GM21390 (cell line): Measurements from ENCODE around the gene PEMT.

Experiments
- ATAC-seq: cut with Tn5 transposase; IDR thresholded peaks from one replicate; pipeline ENCODE4 v1.9.1; 2021; ENCODE audit not compliant: unreplicated experiment

PEMT gene

GRCh38 chr17:17515934-17516930, 75.3 kb downstream of the PEMT start:
- no peak for ATAC-seq

GRCh38 chr17:17514993-17515933, 76.2 kb downstream of the PEMT start:
- ATAC-seq = no peak

- no peak for ATAC-seq
Observed at GRCh38 chr17:17514361-17514992, 77.0 kb downstream of the PEMT start.

GRCh38 chr17:17513626-17514025, 77.9 kb downstream of the PEMT start:
- ATAC-seq = no peak

DNA sequence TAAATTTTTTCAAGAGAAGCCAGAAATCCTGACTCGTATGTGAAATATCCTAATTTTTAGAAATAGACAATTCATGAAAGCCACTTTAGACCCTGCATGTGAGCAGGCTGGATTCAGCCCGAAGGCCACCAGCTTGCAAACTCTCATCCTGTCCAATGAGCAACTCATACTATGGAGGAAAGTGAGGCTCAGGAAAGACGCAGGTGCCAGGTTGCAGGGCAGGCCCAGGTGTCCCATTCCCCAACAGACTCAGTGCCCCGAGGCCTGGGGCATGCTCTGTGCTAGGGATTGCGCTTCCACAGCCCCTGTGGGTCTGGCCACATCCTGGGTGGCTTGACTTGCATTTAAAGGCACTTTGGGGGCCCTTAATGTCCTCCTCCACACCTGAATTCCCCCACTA, 78.6 kb downstream of the PEMT start:
- ATAC-seq = no peak

DNA sequence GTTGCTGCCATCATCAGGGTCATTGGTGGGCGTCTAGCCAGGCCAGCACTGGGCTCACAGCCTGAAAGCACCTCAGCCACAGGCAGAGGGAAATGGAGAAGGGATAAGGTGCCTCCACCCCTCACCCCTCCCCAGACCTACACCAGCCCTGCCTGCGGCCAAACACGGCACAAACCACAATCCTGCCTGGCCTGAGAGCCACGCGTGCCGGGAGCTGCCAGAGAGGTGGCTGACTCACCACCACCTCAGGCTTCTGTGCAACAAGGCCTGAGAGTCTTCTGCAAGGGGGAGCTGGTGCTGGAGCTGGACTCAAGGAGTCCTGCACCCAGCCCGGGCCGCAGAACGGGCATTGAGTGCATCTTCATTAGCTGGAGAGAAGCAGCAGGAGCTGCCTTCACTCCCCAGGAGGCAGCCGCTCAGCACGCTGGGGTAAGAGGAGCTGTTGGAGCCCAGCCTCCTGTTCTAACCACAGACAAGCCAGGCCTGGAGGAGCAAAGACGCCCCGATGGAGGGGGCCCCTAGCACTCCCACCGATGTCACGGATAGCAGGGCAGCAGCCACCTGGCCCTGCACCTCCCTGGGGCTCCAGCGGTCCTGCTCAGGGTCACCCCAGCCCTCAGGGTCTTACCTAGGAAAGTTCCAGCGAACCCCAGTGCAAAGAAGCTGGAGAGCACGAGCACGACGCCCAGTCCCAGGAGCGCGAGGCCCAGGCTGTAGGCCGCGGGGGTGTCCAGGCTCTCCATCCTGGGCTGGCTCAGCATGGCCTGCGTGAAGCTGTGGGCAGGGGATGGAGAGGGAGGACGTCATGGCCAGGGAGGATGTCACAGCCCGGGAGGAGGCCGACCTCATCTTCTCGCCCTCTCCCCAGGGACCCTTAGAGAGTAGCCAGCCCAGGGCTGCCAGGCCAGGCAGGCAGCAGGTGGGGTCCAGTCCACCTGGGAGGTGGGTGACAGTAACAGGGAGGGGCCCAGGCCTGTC, 79.3 kb downstream of the PEMT start:
- no peak for ATAC-seq

DNA sequence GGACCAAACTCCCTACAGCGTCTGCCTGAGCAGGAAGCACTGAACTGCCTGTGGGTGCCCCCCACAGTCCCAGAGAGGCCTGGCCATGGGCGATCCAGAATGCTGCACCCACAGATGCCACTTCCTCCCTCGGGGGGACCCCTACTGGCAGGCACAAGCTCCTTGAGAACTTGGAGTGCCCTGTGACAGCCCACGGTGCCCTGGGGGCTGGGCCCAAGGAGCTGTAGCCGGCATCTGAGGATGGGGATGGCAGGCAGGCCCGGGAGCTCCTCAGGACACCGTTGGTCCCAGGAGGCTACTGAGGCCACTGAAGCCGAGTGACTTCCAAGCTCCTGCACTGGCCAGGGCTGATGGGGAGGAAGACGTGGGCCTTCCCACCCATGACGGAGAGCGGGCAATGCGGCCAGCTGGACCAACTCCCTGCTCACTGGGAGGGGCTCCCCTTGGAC, 80.2 kb downstream of the PEMT start:
- no peak for ATAC-seq

DNA sequence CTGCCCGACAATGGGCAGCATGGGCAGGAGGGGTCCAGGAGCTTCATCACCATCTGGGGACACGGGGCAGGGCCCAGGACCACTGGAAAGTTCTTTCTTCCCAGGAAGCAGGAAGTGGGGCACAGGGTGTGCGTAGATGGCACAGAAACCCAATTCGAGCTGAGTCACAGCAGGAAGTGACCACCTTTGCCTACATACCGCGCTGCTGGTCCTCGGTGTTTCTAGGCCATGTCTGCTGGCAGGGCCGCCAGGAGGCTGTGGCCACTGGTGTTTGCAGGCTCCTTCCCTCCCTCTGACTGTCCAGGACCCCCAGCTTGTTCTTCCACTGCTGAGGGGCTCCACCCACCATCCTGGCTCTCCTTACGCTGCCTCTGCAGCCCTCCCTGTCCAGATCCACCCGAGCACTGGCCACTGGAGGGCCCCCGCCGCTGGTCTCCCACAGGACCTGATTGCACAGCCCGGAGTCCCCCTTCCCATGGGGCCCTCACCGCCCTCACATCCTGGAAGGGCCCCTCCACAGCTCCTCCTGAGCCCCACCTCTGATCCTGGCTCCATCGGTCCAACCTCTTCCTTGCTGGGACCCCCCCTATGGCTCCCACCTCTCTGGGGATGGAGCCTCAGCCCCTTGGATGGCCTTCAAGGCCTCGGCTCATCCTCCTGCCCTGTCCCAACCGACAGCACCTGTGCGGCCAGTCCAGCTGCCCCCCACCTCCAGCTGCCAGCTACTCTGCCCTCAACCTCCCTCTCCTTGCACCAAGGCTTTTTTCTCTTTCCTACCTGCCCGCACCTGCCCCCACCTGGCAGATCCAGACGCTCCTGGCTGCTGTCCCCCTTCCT, 80.8 kb downstream of the PEMT start:
- no peak for ATAC-seq

GRCh38 chr17:17509601-17510425, 81.7 kb downstream of the PEMT start:
- ATAC-seq = no peak

GRCh38 chr17:17508646-17509591, 82.6 kb downstream of the PEMT start:
- no peak for ATAC-seq

- no peak for ATAC-seq
Observed at GRCh38 chr17:17508019-17508535, 83.4 kb downstream of the PEMT start.

DNA sequence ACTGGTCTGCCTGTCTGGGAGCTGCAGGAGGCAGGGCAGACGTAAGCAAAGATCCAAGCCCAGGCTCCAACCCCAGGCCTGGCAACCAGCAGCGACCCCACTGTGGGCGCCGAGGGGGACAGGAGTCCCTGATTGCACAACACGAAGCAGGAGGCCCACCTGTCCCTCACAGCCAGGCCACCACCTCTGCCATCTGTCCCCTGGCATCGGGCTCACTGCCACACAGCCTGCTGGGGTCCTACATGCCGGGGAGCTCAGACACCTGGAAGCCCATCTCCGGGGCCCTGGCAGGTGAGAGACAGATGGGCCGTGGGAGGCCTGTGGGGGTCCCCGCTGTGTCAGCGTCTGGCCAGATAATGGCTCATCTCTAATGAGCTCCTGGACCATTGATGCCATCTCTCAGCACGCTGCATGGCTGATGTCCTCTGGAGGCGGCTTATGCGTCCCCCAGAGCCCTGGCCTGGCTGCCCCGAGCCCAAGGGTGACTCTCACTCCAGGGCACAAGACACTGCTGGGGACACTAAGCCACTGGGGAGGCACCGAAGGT, 84.0 kb downstream of the PEMT start:
- no peak for ATAC-seq

GRCh38 chr17:17506893-17507464, 84.5 kb downstream of the PEMT start:
- ATAC-seq = no peak

GRCh38 chr17:17506181-17506741, 85.2 kb downstream of the PEMT start:
- ATAC-seq = no peak

DNA sequence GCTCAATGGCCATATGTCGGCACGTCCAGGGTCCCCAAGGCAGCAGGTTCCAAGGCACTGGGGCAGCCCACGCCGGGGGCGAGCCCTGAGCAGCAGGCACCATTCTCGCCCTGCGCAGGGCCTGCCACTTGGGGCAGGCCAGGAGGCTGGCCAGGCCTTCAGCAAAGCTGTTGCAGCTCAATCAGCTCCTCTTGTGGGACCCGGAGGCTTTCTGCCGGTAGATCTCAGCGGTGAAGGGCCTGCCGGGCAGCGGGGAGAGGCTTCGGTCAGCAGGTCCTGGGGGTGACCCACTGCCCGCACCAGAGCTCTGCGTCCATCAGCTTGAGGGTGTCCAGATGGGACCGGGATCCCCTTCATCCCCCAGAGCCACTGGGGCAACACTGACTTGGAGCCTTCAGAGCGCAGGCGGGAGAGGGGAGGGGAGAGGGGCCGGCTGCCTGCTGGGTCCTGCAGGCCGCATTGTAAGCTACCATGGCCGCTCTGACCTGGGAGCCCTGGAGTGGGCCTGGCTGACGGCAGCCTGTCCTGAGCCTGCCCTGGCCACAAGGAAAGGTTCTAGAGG, 85.8 kb downstream of the PEMT start:
- ATAC-seq = no peak

DNA sequence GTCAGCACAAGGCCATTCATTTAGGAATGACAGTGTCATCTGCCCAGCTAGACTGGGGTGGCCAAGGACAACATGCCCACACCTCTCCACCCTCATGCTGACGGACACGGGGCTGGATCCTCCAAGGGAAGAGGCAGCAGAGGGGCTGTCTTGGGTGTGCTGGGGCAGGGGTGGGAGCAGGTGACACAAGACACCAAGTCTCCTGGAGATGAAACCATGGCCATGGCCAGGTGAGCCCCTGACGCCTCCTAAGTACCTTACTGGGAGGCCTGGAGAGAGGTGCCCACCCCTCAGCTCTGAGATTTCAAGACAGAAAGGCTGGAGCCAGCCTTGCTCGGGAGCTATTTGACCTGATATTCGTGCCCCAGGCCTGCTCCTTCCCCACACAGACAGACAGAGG, 86.4 kb downstream of the PEMT start:
- no peak for ATAC-seq
